GM19397 (cell line): ENCODE data around the gene LPAR5.

Source experiments
- ATAC-seq: cut with Tn5 transposase; IDR thresholded peaks from one replicate; pipeline ENCODE4 v1.9.1; 2021; ENCODE audit warnings: mild to moderate bottlenecking, moderate library complexity; ENCODE audit not compliant: unreplicated experiment

LPAR5 gene

GRCh38 chr12:6639151-6639801, 3.5 kb upstream of the LPAR5 start:
- ATAC-seq: no peak

- ATAC-seq: no peak
Observed at GRCh38 chr12:6638305-6638704, 2.5 kb upstream of the LPAR5 start.

- ATAC-seq: peak; percentile 35
Observed at GRCh38 chr12:6635375-6635855, 344 bp downstream of the LPAR5 start.

- ATAC-seq: no peak
Observed at GRCh38 chr12:6632026-6632983, 3.5 kb downstream of the LPAR5 start.

GRCh38 chr12:6631549-6631961, 4.2 kb downstream of the LPAR5 start:
- no peak for ATAC-seq

GRCh38 chr12:6630736-6631135, 5.0 kb downstream of the LPAR5 start:
- no peak for ATAC-seq

GRCh38 chr12:6627616-6628015, 8.1 kb downstream of the LPAR5 start:
- ATAC-seq: no peak

- no peak for ATAC-seq
Observed at GRCh38 chr12:6626654-6627283, 9.0 kb downstream of the LPAR5 start.

GRCh38 chr12:6620885-6621274, 14.9 kb downstream of the LPAR5 start:
- no peak for ATAC-seq

GRCh38 chr12:6620137-6620884, 15.4 kb downstream of the LPAR5 start:
- ATAC-seq: no peak

- no peak for ATAC-seq
Observed at GRCh38 chr12:6618483-6619225, 17.1 kb downstream of the LPAR5 start.

GRCh38 chr12:6615802-6616201, 20.0 kb downstream of the LPAR5 start:
- no peak for ATAC-seq

GRCh38 chr12:6614513-6615172, 21.1 kb downstream of the LPAR5 start:
- ATAC-seq: no peak

GRCh38 chr12:6613776-6614512, 21.8 kb downstream of the LPAR5 start:
- no peak for ATAC-seq

GRCh38 chr12:6613015-6613775, 22.6 kb downstream of the LPAR5 start:
- ATAC-seq: no peak

GRCh38 chr12:6612652-6613014, 23.1 kb downstream of the LPAR5 start:
- ATAC-seq: no peak

GRCh38 chr12:6612247-6612646, 23.5 kb downstream of the LPAR5 start:
- no peak for ATAC-seq

GRCh38 chr12:6608592-6609281, 27.0 kb downstream of the LPAR5 start:
- ATAC-seq: no peak
